T-cell (primary cell): ENCODE results near the gene CHURC1. TPM values are rescaled to one million over a fixed set of nuclear protein-coding genes. Genes with fewer than 3 reads are reported as not detected.
"Not testable (repeated sequence)": the region's sequence is repeated elsewhere in the genome, so short reads cannot be mapped to it uniquely, and the experiment has no call there.

Experiments used
- ATAC-seq, 4 experiments: fragments of 200-7000 bp in 3 of 4; fragments of 150-1000 bp in 1 of 4; cut with Tn5 transposase; replicated peaks in 1 of 4; 1 replicate in 3 of 4; 2 replicates in 1 of 4; pipeline ENCODE4 v1.10.0; 2021; ENCODE audit warnings: moderate library complexity in 3 of 4, mild to moderate bottlenecking in 2 of 4, moderate number of reproducible peaks in 1 of 4
- CTCF ChIA-PET, 2 donors: fragments of 300-600 bp; sonication (Branson Sonifier 250); formaldehyde crosslinking; loops; one replicate each; lab custom pipeline; 2022; ENCODE audit warnings: antibody characterized with exemption in 2 of 2; lab: Charles Lee
- POLR2A ChIA-PET, 2 donors: fragments of 300-600 bp; sonication (Branson Sonifier 250); formaldehyde crosslinking; loops; one replicate each; lab custom pipeline; 2022; ENCODE audit warnings: antibody characterized with exemption in 2 of 2; lab: Charles Lee
- DNase-seq, 35 experiments: peaks; one replicate each; pipeline versions ENCODE4 v3.0.0 to v3.0.0-alpha.2; 2013 to 2023
- H3K27ac ChIP-seq: one replicate; pipeline ENCODE4 v1.5.1; 2013; ENCODE audit warnings: low read length
- H3K27me3 ChIP-seq, 2 experiments: replicated peaks in 1 of 2; 1 replicate in 1 of 2; 2 replicates in 1 of 2; pipeline versions ENCODE4 v1.6.1 to v1.7.0; 2013; ENCODE audit warnings: low read length in 1 of 2, mixed read lengths in 1 of 2; ENCODE audit not compliant: control insufficient read depth in 2 of 2, insufficient read depth in 2 of 2; ENCODE audit errors: extremely low read depth in 1 of 2
- H3K36me3 ChIP-seq, 2 donors: 1 replicate in 1 of 2; 2 replicates in 1 of 2; pipeline versions ENCODE4 v1.6.1 to v1.7.0; 2013; ENCODE audit warnings: low read length in 1 of 2; ENCODE audit not compliant: control insufficient read depth in 2 of 2, insufficient read depth in 1 of 2; ENCODE audit errors: extremely low read depth in 1 of 2
- H3K4me1 ChIP-seq, 2 experiments: 1 replicate in 1 of 2; 2 replicates in 1 of 2; pipeline versions ENCODE4 v1.6.1 to v1.7.0; 2013; ENCODE audit warnings: low read length in 2 of 2, mixed read lengths in 1 of 2; ENCODE audit not compliant: insufficient read depth in 2 of 2, control insufficient read depth in 1 of 2; ENCODE audit errors: extremely low read depth in 1 of 2
- H3K4me3 ChIP-seq, 2 donors: 1 replicate in 1 of 2; 2 replicates in 1 of 2; pipeline versions ENCODE4 v1.5.1 to v1.7.0; 2013; ENCODE audit warnings: mild to moderate bottlenecking in 2 of 2, low read length in 1 of 2, moderate library complexity in 1 of 2; ENCODE audit not compliant: control insufficient read depth in 1 of 2; ENCODE audit errors: extremely low read depth in 1 of 2
- H3K9me3 ChIP-seq: 2 replicates; pipeline ENCODE4 v1.7.0; 2013
- H3K27ac Mint-ChIP-seq, 2 donors: one replicate each; pipeline ENCODE4 v1.8.0; 2020 to 2021; ENCODE audit warnings: mild to moderate bottlenecking in 2 of 2, mixed read lengths in 2 of 2
- H3K27me3 Mint-ChIP-seq, 2 donors: one replicate each; pipeline ENCODE4 v1.8.0; 2021 to 2022; ENCODE audit warnings: mixed read lengths in 2 of 2
- H3K36me3 Mint-ChIP-seq: one replicate; pipeline ENCODE4 v1.8.0; 2021; ENCODE audit warnings: mixed read lengths
- H3K4me1 Mint-ChIP-seq, 3 donors: one replicate each; pipeline ENCODE4 v1.8.0; 2020 to 2022; ENCODE audit warnings: mixed read lengths in 3 of 3, mild to moderate bottlenecking in 1 of 3
- H3K4me3 Mint-ChIP-seq, 3 donors: one replicate each; pipeline ENCODE4 v1.8.0; 2020 to 2022; ENCODE audit warnings: mild to moderate bottlenecking in 3 of 3, mixed read lengths in 3 of 3, moderate library complexity in 3 of 3
- H3K9me3 Mint-ChIP-seq, 3 donors: one replicate each; pipeline ENCODE4 v1.8.0; 2020 to 2022; ENCODE audit warnings: mixed read lengths in 3 of 3
- WGBS: methylation state at CpG from one replicate; pipeline ENCODE4 v1.1.5; 2013; ENCODE audit warnings: missing lambda C conversion rate; ENCODE audit not compliant: insufficient coverage; 5-methylcytosine and 5-hydroxymethylcytosine counted together
- total RNA-seq, 35 experiments: library from RNA in 6 of 35; stranded (reverse) in 6 of 35; fragments of 120-200 nt in 1 of 35; gene quantifications; one replicate each; pipeline versions ENCODE4 v1.2.1 to v1.2.4 and lab custom pipeline; 2013 to 2026

The CHURC1 gene
- total RNA-seq, 5 donors from 2014 or later (not counting 1 experiment from before 2014, with no cell fraction given) = 57.6 to 99.7 (median 91.1) TPM

GRCh38 chr14:64891839-64892375 is 22.3 kb upstream of the CHURC1 start:
- Histone ChIP-seq H3K27ac (no peak overlapping the region), H3K9me3 (no peaks in the 10 kb centered on the region), H3K36me3 (no peaks in the 10 kb centered on the region), H3K27me3 (peaks cover 4% of the 10 kb centered on the region in 2 experiments), H3K4me3 (no peak overlapping the region), H3K4me1 (no peaks in the 10 kb centered on the region)
- Mint-ChIP-seq H3K9me3 (no peaks in the 10 kb centered on the region), H3K4me1 (peaks cover 0 to 5% (median 0%) of the 10 kb centered on the region in 3 donors), H3K4me3 (no peak overlapping the region), H3K36me3 (no peaks in the 10 kb centered on the region), H3K27ac (no peak overlapping the region), H3K27me3 (peaks cover 3 to 5% of the 10 kb centered on the region in 2 donors)
- ChIA-PET CTCF (interaction anchor here (0.5 to 4.9 kb wide), 49 partner anchors 8 to 589 kb away, joined by 3 to 60 read pairs (median 4); partner anchors contain the start of genes CHURC1 (in 1 of the 2) and SPTB (in 1 of the 2)), POLR2A (interaction anchor here in 1 of 2 donors (0.6 to 1.2 kb wide), 2 partner anchors 23 to 229 kb away, joined by 4 to 5 read pairs; no protein-coding TSS in a partner anchor)
- DNase-seq (peak in 16 of 35 experiments; percentile 9 to 79 (median 25)), ATAC-seq (peak; percentile 82 to 96 (median 89))
- WGBS = no CpG with 5 or more reads among the region's 2 CpGs

- ChIA-PET CTCF (interaction anchor here (0.9 to 1.8 kb wide), 3 partner anchors 8 to 67 kb away, joined by 3 to 7 read pairs (median 6); no protein-coding TSS in a partner anchor), POLR2A (interaction anchor here in 1 of 2 donors (0.5 kb wide), 1 partner anchor 111 kb away, joined by 6 read pairs; no protein-coding TSS in a partner anchor)
- DNase-seq = no peak
- H3K4me1 ChIP-seq = no peaks in the 10 kb centered on the region
- Mint-ChIP-seq H3K4me3 (no peak overlapping the region), H3K27me3 (peaks cover 0 to 6% of the 10 kb centered on the region in 2 donors), H3K4me1 (no peaks in the 10 kb centered on the region), H3K9me3 (no peaks in the 10 kb centered on the region), H3K27ac (no peak overlapping the region), H3K36me3 (no peaks in the 10 kb centered on the region)
- no peaks in the 10 kb centered on the region for H3K36me3 ChIP-seq
- WGBS = no CpG with 5 or more reads among the region's 1 CpG
- no peak overlapping the region for H3K27ac ChIP-seq
- H3K9me3 ChIP-seq = no peaks in the 10 kb centered on the region
- H3K4me3 ChIP-seq = no peak overlapping the region
- peaks cover 0 to 9% of the 10 kb centered on the region in 2 experiments for H3K27me3 ChIP-seq
- no peak for ATAC-seq
These were observed 14.3 kb upstream of the CHURC1 start for GRCh38 chr14:64899958-64900357.

- H3K27ac Mint-ChIP-seq = no peak overlapping the region
- Histone ChIP-seq H3K4me3 (no peak overlapping the region), H3K27me3 (peaks cover 0 to 8% of the 10 kb centered on the region in 2 experiments), H3K27ac (no peak overlapping the region), H3K4me1 (no peaks in the 10 kb centered on the region), H3K9me3 (no peaks in the 10 kb centered on the region), H3K36me3 (no peaks in the 10 kb centered on the region)
- no peak overlapping the region for H3K4me3 Mint-ChIP-seq
- ATAC-seq (no peak), DNase-seq (no peak)
- ChIA-PET POLR2A (interaction anchor here in 1 of 2 donors (0.5 kb wide), 1 partner anchor 83 kb away, joined by 8 read pairs; no protein-coding TSS in a partner anchor), CTCF (interaction anchor here (0.7 to 1.2 kb wide), 2 partner anchors 14 kb away, joined by 3 to 4 read pairs; no protein-coding TSS in a partner anchor)
- no peaks in the 10 kb centered on the region for H3K9me3 Mint-ChIP-seq
- H3K27me3 Mint-ChIP-seq = peaks cover 3 to 18% of the 10 kb centered on the region in 2 donors
- 38% methylated on average over 1 of the region's 6 CpGs for WGBS
- peaks cover 0 to 6% (median 0%) of the 10 kb centered on the region in 3 donors for H3K4me1 Mint-ChIP-seq
- no peaks in the 10 kb centered on the region for H3K36me3 Mint-ChIP-seq
These were observed 8.2 kb upstream of the CHURC1 start for GRCh38 chr14:64906022-64906421.

GRCh38 chr14:64910847-64911495 is 3.3 kb upstream of the CHURC1 start:
- POLR2A ChIA-PET = interaction anchor here in 1 of 2 donors (0.6 kb wide), 1 partner anchor 9 kb away, joined by 4 read pairs; no protein-coding TSS in a partner anchor
- Mint-ChIP-seq H3K4me1 (peaks cover 18 to 26% (median 25%) of the 10 kb centered on the region in 3 donors), H3K9me3 (no peaks in the 10 kb centered on the region), H3K4me3 (no peak overlapping the region), H3K27me3 (peaks cover 3 to 10% of the 10 kb centered on the region in 2 donors), H3K36me3 (no peaks in the 10 kb centered on the region), H3K27ac (no peak overlapping the region)
- no peak overlapping the region for H3K4me3 ChIP-seq
- DNase-seq (no peak), ATAC-seq (no peak)
- CTCF ChIA-PET = interaction anchor here (0.8 to 1.2 kb wide), 6 partner anchors 19 to 501 kb away, joined by 3 to 7 read pairs (median 4); no protein-coding TSS in a partner anchor
- peaks cover 13 to 14% of the 10 kb centered on the region in 2 experiments for H3K4me1 ChIP-seq
- no peak overlapping the region for H3K27ac ChIP-seq
- WGBS = 73% methylated on average over 1 of the region's 3 CpGs
- no peaks in the 10 kb centered on the region for H3K9me3 ChIP-seq
- H3K36me3 ChIP-seq = no peaks in the 10 kb centered on the region
- no peaks in the 10 kb centered on the region for H3K27me3 ChIP-seq

- Mint-ChIP-seq H3K4me1 (peaks cover 28 to 38% (median 36%) of the 10 kb centered on the region in 3 donors), H3K27ac (no peak overlapping the region), H3K36me3 (peaks cover 8% of the 10 kb centered on the region), H3K4me3 (no peak overlapping the region), H3K27me3 (peaks cover 3 to 5% of the 10 kb centered on the region in 2 donors), H3K9me3 (no peaks in the 10 kb centered on the region)
- DNase-seq (no peak), ATAC-seq (no peak)
- CTCF ChIA-PET = no interaction called here
- Histone ChIP-seq H3K27ac (no peak overlapping the region), H3K36me3 (no peaks in the 10 kb centered on the region), H3K9me3 (no peaks in the 10 kb centered on the region), H3K4me3 (no peak overlapping the region), H3K4me1 (peaks cover 14 to 21% of the 10 kb centered on the region in 2 experiments), H3K27me3 (no peaks in the 10 kb centered on the region)
- no CpG with 5 or more reads among the region's 1 CpG for WGBS
- POLR2A ChIA-PET = no interaction called here
These were observed 2.0 kb upstream of the CHURC1 start for GRCh38 chr14:64912261-64912660.

GRCh38 chr14:64913477-64913876 is 778 bp upstream of the CHURC1 start:
- H3K36me3 ChIP-seq, H3K9me3 ChIP-seq, ATAC-seq, H3K27me3 ChIP-seq, H3K9me3 Mint-ChIP-seq, H3K27me3 Mint-ChIP-seq, DNase-seq, H3K4me3 ChIP-seq: not testable (repeated sequence)
- Mint-ChIP-seq H3K4me1 (peaks cover 40 to 49% (median 48%) of the 10 kb centered on the region in 3 donors), H3K4me3 (peak overlapping the region; percentile 92 to 98 (median 93)), H3K36me3 (peaks cover 14% of the 10 kb centered on the region), H3K27ac (peak overlapping the region; percentile 89 to 90)
- H3K27ac ChIP-seq = peak overlapping the region; percentile 99
- H3K4me1 ChIP-seq = peaks cover 16 to 27% of the 10 kb centered on the region in 2 experiments
- ChIA-PET CTCF (interaction anchor here in 1 of 2 donors (3.3 kb wide), 1 partner anchor 14 kb away, joined by 13 read pairs; no protein-coding TSS in a partner anchor), POLR2A (interaction anchor here in 1 of 2 donors (0.6 to 2.2 kb wide), 2 partner anchors 14 to 47 kb away, joined by 3 to 10 read pairs; no protein-coding TSS in a partner anchor)
- WGBS = no CpG with 5 or more reads among the region's 5 CpGs
